Esophagus (tissue), 2 donors: ENCODE measurements around the gene ZMYND8. TPM values are rescaled to one million over a fixed set of nuclear protein-coding genes. Genes with fewer than 3 reads are reported as not detected.
"Not testable (repeated sequence)": the region's sequence is repeated elsewhere in the genome, so short reads cannot be mapped to it uniquely, and the experiment has no call there.

Experiments used
- H3K27ac ChIP-seq, 2 donors: one replicate each; pipeline ENCODE4 v1.5.1; 2013; ENCODE audit warnings: low read depth in 2 of 2, mild to moderate bottlenecking in 2 of 2, inconsistent platforms in 1 of 2, low read length in 1 of 2, moderate library complexity in 1 of 2
- H3K27me3 ChIP-seq, 2 donors: one replicate each; pipeline ENCODE4 v1.6.1; 2013; ENCODE audit warnings: low read length in 2 of 2, control low read depth in 1 of 2, mild to moderate bottlenecking in 1 of 2; ENCODE audit not compliant: insufficient read depth in 2 of 2, control insufficient read depth in 1 of 2
- H3K36me3 ChIP-seq, 2 donors: one replicate each; pipeline ENCODE4 v1.6.1; 2013; ENCODE audit warnings: low read length in 1 of 2; ENCODE audit not compliant: control insufficient read depth in 2 of 2, insufficient read depth in 2 of 2
- H3K4me1 ChIP-seq, 2 donors: one replicate each; pipeline ENCODE4 v1.6.1; 2013; ENCODE audit warnings: low read length in 1 of 2; ENCODE audit not compliant: control insufficient read depth in 2 of 2, insufficient read depth in 2 of 2
- H3K4me3 ChIP-seq, 2 donors: one replicate each; pipeline ENCODE4 v1.5.1; 2013; ENCODE audit warnings: low read length in 2 of 2, mild to moderate bottlenecking in 2 of 2, low read depth in 1 of 2, moderate library complexity in 1 of 2
- H3K9me3 ChIP-seq, 2 donors: one replicate each; pipeline ENCODE4 v1.6.1; 2013; ENCODE audit warnings: mild to moderate bottlenecking in 2 of 2, low read depth in 1 of 2, low read length in 1 of 2, moderate library complexity in 1 of 2; ENCODE audit not compliant: control insufficient read depth in 2 of 2, insufficient read depth in 1 of 2
- WGBS, 2 donors: extraction: QIAGEN DNeasy Blood & Tissue Kit; methylation state at CpG; one replicate each; pipeline ENCODE4 v1.1.7; 2013; 5-methylcytosine and 5-hydroxymethylcytosine counted together
- polyA plus RNA-seq, 2 donors: library from polyadenylated mRNA; stranded (reverse); fragments of 200-250 nt; gene quantifications; one replicate each; pipeline ENCODE4 v1.2.3, GENCODE V29; 2013
- donor health status: healthy with polysubstance abuse.
- donor health status: Bipolar disorder and iron deficiency.

The ZMYND8 gene
- polyA plus RNA-seq, 2 donors, result 8.8 to 18.7 TPM

GRCh38 chr20:47373206-47373733 is 16.8 kb upstream of the ZMYND8 start:
- H3K27me3 ChIP-seq, result no peaks in the 10 kb centered on the region
- no peaks in the 10 kb centered on the region for H3K4me1 ChIP-seq
- H3K4me3 ChIP-seq, result no peak overlapping the region
- no peaks in the 10 kb centered on the region for H3K9me3 ChIP-seq
- peak overlapping the region in 1 of 2 donors; percentile 28 for H3K27ac ChIP-seq
- WGBS, 2 donors, result 82 to 91% methylated on average over 2 of the region's 2 CpGs
- no peaks in the 10 kb centered on the region for H3K36me3 ChIP-seq

- WGBS, 2 donors, result 85 to 88% methylated on average over 15 of the region's 15 CpGs
- no peaks in the 10 kb centered on the region for H3K36me3 ChIP-seq
- H3K4me3 ChIP-seq, result no peak overlapping the region
- H3K27me3 ChIP-seq, result no peaks in the 10 kb centered on the region
- H3K9me3 ChIP-seq, result no peaks in the 10 kb centered on the region
- no peak overlapping the region for H3K27ac ChIP-seq
- no peaks in the 10 kb centered on the region for H3K4me1 ChIP-seq
Measured at GRCh38 chr20:47370850-47371782, 14.6 kb upstream of the ZMYND8 start.

- H3K27ac ChIP-seq, result no peak overlapping the region
- no peak overlapping the region for H3K4me3 ChIP-seq
- 97% methylated on average over 10 of the region's 10 CpGs for WGBS, 2 donors
- H3K36me3 ChIP-seq, result no peaks in the 10 kb centered on the region
- no peaks in the 10 kb centered on the region for H3K4me1 ChIP-seq
- no peaks in the 10 kb centered on the region for H3K27me3 ChIP-seq
- no peaks in the 10 kb centered on the region for H3K9me3 ChIP-seq
Measured at GRCh38 chr20:47370214-47370613, 13.7 kb upstream of the ZMYND8 start.

GRCh38 chr20:47368301-47368700 is 11.8 kb upstream of the ZMYND8 start:
- Histone ChIP-seq H3K36me3 (no peaks in the 10 kb centered on the region), H3K27me3 (no peaks in the 10 kb centered on the region), H3K4me3 (no peak overlapping the region), H3K9me3 (no peaks in the 10 kb centered on the region), H3K27ac (no peak overlapping the region), H3K4me1 (no peaks in the 10 kb centered on the region)
- WGBS, 2 donors, result 91 to 93% methylated on average over 7 of the region's 7 CpGs

- H3K4me1 ChIP-seq, H3K36me3 ChIP-seq, H3K4me3 ChIP-seq, H3K27me3 ChIP-seq, H3K9me3 ChIP-seq, H3K27ac ChIP-seq: not testable (repeated sequence)
- 90 to 95% methylated on average over 11 of the region's 11 CpGs for WGBS, 2 donors
Measured at GRCh38 chr20:47366301-47366700, 9.8 kb upstream of the ZMYND8 start.

GRCh38 chr20:47365023-47365764 is 8.7 kb upstream of the ZMYND8 start:
- WGBS, 2 donors, result 89 to 91% methylated on average over 13 of the region's 13 CpGs
- H3K27me3 ChIP-seq, result no peaks in the 10 kb centered on the region
- no peak overlapping the region for H3K27ac ChIP-seq
- H3K9me3 ChIP-seq, result no peaks in the 10 kb centered on the region
- no peaks in the 10 kb centered on the region for H3K4me1 ChIP-seq
- H3K36me3 ChIP-seq, result no peaks in the 10 kb centered on the region
- no peak overlapping the region for H3K4me3 ChIP-seq

GRCh38 chr20:47362361-47363219 is 6.1 kb upstream of the ZMYND8 start:
- Histone ChIP-seq H3K9me3 (no peaks in the 10 kb centered on the region), H3K4me3 (no peak overlapping the region), H3K36me3 (no peaks in the 10 kb centered on the region), H3K4me1 (peaks cover 3 to 6% of the 10 kb centered on the region in 2 donors), H3K27ac (peak overlapping the region in 1 of 2 donors; percentile 61), H3K27me3 (no peaks in the 10 kb centered on the region)
- WGBS, 2 donors, result 87 to 88% methylated on average over 17 of the region's 17 CpGs

- H3K36me3 ChIP-seq, result no peaks in the 10 kb centered on the region
- H3K27ac ChIP-seq, result peak overlapping the region; percentile 98 to 99
- no peaks in the 10 kb centered on the region for H3K27me3 ChIP-seq
- WGBS, 2 donors, result 61 to 71% methylated on average over 18 of the region's 18 CpGs
- peaks cover 5 to 12% of the 10 kb centered on the region in 2 donors for H3K4me1 ChIP-seq
- H3K4me3 ChIP-seq, result no peak overlapping the region
- no peaks in the 10 kb centered on the region for H3K9me3 ChIP-seq
Measured at GRCh38 chr20:47361057-47361915, 4.8 kb upstream of the ZMYND8 start.
